Skin epidermis (tissue), 12 donors: ENCODE results near the gene KCNN1.
"Not testable (repeated sequence)": the region's sequence is repeated elsewhere in the genome, so short reads cannot be mapped to it uniquely, and the experiment has no call there.

Source experiments
- H3K27ac ChIP-seq, 21 experiments: fragments of 200-600 bp; sonication (generic) in 11 of 21; one replicate each; pipeline ENCODE4 v1.5.0; 2020; ENCODE audit warnings: mild to moderate bottlenecking in 3 of 21, inconsistent platforms in 2 of 21, moderate library complexity in 2 of 21
- H3K4me3 ChIP-seq, 7 experiments: fragments of 200-600 bp; sonication (generic) in 2 of 7; one replicate each; pipeline ENCODE4 v1.5.0; 2020; ENCODE audit warnings: inconsistent platforms in 2 of 7, mild to moderate bottlenecking in 2 of 7, moderate library complexity in 1 of 7

The KCNN1 gene

GRCh38 chr19:18017275-18018083, 50.6 kb downstream of the KCNN1 start:
- Histone ChIP-seq H3K4me3 (no peak overlapping the region), H3K27ac (peak overlapping the region in 20 of 21 experiments; percentile 2 to 95 (median 66))

- Histone ChIP-seq H3K27ac (peak overlapping the region in 20 of 21 experiments; percentile 25 to 97 (median 82)), H3K4me3 (no peak overlapping the region)
Observed at GRCh38 chr19:18020212-18021085, 53.5 kb downstream of the KCNN1 start.

- peak overlapping the region in 1 of 7 experiments; percentile 9 for H3K4me3 ChIP-seq
- peak overlapping the region in 20 of 21 experiments; percentile 33 to 97 (median 82) for H3K27ac ChIP-seq
Observed at GRCh38 chr19:18021121-18021755, 54.3 kb downstream of the KCNN1 start.

GRCh38 chr19:18023622-18024251, 56.8 kb downstream of the KCNN1 start:
- H3K4me3 ChIP-seq: no peak overlapping the region
- H3K27ac ChIP-seq: peak overlapping the region; percentile 44 to 97 (median 82)

GRCh38 chr19:18027151-18027550, 60.2 kb downstream of the KCNN1 start:
- no peak overlapping the region for H3K27ac ChIP-seq
- no peak overlapping the region for H3K4me3 ChIP-seq

- Histone ChIP-seq H3K27ac (peak overlapping the region in 10 of 21 experiments; percentile 2 to 70 (median 28)), H3K4me3 (no peak overlapping the region)
Observed at GRCh38 chr19:18029617-18030338, 62.9 kb downstream of the KCNN1 start.

GRCh38 chr19:18031401-18031800, 64.5 kb downstream of the KCNN1 start:
- H3K27ac ChIP-seq: peak overlapping the region in 5 of 21 experiments; percentile 5 to 57 (median 19)
- H3K4me3 ChIP-seq: not testable (repeated sequence)

GRCh38 chr19:18032102-18032501, 65.2 kb downstream of the KCNN1 start:
- not testable (repeated sequence) for H3K4me3 ChIP-seq
- H3K27ac ChIP-seq: peak overlapping the region in 2 of 21 experiments; percentile 4 to 25

- Histone ChIP-seq H3K27ac (peak overlapping the region in 1 of 21 experiments; percentile 40), H3K4me3 (no peak overlapping the region)
Observed at GRCh38 chr19:18041054-18041453, 74.1 kb downstream of the KCNN1 start.

GRCh38 chr19:18043676-18044075, 76.8 kb downstream of the KCNN1 start:
- H3K27ac ChIP-seq: peak overlapping the region in 5 of 21 experiments; percentile 16 to 93 (median 76)
- no peak overlapping the region for H3K4me3 ChIP-seq

- Histone ChIP-seq H3K4me3 (peak overlapping the region in 5 of 7 experiments; percentile 6 to 30 (median 11)), H3K27ac (peak overlapping the region in 20 of 21 experiments; percentile 11 to 93 (median 68))
Observed at GRCh38 chr19:18044825-18045304, 78.0 kb downstream of the KCNN1 start.

GRCh38 chr19:18045307-18046050, 78.6 kb downstream of the KCNN1 start:
- peak overlapping the region in 5 of 7 experiments; percentile 6 to 30 (median 11) for H3K4me3 ChIP-seq

GRCh38 chr19:18046059-18046718, 79.3 kb downstream of the KCNN1 start:
- no peak overlapping the region for H3K4me3 ChIP-seq
- H3K27ac ChIP-seq: peak overlapping the region in 14 of 21 experiments; percentile 21 to 93 (median 54)

More at GRCh38 chr19:18045307-18046050, 78.6 kb downstream of the KCNN1 start:
- H3K27ac ChIP-seq: peak overlapping the region in 20 of 21 experiments; percentile 21 to 93 (median 68)

- H3K27ac ChIP-seq: peak overlapping the region in 15 of 21 experiments; percentile 3 to 84 (median 64)
Observed at GRCh38 chr19:18049385-18049784, 82.5 kb downstream of the KCNN1 start.

More at GRCh38 chr19:18049385-18049784, 82.5 kb downstream of the KCNN1 start:
- H3K4me3 ChIP-seq: no peak overlapping the region
